NCI-H2196 (cell line): ENCODE measurements around the gene CTNNA2.

Experiments used
- DNase-seq: peaks from one replicate; lab custom pipeline; 2025; ENCODE audit not compliant: unreplicated experiment; lab: John Stamatoyannopoulos, UW

CTNNA2 gene

DNA sequence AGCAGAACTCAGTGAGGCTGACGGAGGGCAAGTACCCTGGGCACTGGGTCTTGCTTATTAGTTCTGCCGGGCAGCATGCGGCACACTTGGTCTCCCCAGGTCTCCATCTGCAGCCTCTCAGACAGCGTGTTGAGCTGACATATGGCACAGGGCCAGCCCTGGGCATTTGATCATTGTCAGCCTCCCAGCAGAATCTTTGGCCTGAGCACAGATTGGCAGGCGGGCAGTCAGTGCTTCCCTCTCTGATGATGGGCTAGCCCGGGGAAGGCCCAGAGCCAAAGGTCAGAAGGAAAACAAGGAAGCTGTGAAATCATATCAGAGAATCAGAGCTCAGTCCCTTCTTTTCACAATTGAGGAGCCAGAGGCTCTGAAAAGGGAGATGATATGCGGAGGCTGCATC lies 941.8 kb downstream of the CTNNA2 start:
- DNase-seq = no peak

DNA sequence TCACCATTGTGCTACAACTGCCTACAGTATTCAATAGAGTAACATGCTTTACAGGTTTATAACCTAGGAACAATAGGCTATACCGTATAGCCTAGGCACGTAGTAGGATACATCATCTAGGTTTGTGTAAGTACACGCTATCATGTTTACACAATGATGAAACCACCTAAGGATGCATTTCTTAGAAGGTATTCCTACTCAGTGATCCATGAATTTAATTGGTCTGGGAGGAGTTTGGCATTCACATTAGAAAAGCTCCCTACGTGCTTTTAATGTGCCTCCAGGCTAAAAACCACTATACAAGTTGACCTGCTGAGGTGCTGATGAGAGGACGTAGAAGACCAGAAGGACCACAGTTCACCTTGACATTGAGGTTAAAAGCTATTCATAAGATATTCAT lies 946.2 kb downstream of the CTNNA2 start:
- no peak for DNase-seq

DNA sequence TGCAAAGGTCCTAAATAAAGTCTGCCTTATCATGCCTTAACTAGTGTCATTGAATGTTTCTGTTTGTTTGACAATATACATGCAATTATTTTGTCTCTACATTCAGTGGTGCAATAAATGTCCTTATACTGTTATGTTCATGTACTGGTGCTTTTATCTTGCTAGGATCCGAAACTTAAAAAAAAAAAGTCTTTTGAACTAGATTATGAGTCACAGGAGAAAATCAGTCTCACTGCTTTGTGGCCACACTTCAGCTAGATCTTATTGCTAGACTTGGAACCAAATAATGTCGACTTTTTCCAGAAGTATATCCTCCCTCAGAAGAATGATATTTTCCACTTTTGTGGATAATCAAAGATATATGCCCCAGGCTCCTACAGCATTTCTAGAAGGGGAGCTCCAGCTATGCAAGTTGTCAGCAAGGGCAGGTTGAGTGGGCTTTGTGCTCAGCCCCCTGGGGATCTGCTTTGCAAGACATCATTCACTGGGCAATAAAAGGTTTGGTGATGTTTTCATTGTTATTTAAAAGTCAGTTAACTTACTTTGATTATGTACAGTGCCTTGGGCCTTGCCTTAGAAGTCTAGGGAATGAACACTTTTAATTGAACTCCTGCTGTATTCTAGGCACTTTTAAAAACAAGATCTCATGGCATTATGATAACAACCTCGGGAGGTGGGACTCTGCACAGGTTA lies 948.8 kb downstream of the CTNNA2 start:
- DNase-seq = no peak

DNA sequence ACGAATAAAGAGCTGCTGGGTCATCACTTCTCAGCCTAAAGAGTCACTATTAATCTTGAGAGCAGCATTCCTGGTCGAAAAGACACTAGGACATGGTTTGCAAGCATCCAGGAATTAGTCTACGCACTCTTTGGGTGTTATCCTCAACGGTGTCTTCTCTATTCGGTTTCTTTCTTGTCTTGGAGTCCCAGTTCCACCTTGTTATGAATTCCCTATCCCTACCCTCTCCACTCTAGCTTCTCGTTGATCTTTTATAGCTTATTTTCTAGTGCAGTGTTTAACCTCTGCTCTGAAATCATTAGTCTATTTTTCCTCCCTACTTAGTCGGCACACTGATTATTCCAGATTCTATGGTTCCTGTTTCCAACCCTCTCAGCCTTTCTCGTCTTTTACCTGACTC lies 949.8 kb downstream of the CTNNA2 start:
- DNase-seq = no peak

DNA sequence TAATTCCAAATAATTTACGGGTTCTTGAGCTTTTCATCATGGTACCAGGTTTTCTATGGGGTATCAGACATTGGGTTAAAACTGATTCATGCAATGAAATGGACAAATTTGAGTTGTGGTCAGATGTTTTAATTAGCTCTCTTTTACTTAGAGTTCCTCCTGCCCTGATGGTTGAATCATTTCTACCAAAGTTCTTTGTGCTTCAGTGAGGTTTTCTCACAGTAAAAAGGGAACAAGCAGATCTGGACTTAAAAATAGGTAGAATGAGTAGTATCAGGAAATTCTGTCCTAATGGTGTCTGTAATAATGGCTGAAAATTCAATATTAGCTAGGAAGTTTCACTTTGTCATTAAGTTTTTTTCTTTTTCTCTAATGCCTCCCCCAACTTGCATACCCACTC lies 951.4 kb downstream of the CTNNA2 start:
- DNase-seq = no peak

DNA sequence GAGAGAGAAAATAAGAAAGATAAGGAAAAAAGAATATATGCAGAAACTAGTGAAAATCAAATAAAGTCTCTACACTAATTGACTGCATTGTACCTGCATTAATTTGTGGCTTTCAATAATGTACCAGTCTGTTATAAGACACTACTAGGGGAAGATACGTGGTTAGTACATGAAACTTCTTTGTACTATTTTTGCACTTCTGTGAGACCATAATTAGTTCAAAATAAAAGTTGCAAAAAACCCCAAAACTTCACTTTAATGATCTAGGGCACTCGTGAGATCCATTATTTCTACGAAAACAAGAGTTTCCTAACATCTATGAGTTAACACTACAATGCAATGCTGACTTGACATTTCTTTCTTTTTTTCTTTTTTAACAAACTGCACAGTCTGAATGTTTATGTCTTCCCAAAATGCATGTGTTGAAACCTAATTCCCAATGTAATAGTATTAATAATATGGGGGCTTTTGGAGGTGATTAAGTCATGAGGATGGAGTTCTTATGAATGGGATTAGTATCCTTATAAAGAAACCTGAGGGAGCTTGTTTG lies 954.5 kb downstream of the CTNNA2 start:
- DNase-seq = no peak

DNA sequence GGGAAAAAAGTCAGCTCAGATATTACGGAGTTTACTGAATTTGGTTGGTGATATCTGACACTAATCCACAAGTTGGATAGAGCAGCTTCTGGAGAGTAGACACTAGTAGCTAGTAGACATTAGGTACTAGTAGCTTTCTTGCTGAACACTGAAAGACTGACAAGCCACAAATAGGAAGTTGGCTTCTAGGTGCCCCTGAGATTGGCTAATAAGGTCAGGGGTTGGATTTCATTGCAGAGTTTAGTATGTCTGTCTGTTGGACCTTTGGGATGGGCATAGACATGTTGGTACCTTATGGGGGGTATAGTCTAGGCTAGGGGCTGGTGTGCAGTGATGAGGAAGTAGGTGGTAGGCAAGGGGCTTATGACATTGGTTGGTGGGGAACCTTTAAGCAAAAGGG lies 956.6 kb downstream of the CTNNA2 start:
- DNase-seq = no peak

DNA sequence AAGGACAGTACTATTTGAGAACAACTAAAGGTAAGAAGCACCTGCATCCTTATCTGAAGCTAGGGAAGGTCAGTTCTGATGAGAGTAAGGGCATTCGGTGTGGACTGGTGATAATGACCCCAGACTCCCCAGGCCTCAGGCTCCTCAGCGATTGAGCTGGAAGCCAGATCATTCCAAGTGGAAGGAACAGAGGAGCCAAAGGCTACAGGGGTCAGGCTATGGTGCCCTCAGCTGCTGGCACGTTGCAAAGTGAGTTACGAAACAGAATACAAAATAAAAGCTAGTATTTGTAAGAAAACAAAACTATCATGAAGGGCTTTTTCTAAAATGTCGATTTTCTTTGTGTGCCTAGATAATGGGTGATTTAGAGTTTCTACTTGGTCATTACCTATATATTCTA lies 960.2 kb downstream of the CTNNA2 start:
- DNase-seq = no peak

DNA sequence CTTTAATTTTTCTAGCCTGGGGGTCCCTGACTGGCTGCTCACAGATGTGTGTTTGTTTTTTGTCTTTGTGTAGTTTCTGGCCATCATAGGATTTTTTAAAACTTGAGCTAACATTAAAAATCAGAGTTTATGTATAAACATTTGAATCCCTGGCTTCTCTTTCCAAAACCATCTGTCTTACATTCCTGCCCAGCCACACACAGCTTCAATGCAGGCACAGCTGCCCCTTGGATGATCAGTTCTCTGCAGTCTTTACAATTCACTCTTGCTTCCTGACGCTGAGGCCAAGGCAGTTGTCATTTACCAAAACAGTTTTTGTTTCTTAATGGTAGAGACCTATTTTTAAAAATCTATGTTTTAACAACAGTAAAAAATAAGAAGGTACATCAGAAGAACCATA lies 960.9 kb downstream of the CTNNA2 start:
- no peak for DNase-seq

DNA sequence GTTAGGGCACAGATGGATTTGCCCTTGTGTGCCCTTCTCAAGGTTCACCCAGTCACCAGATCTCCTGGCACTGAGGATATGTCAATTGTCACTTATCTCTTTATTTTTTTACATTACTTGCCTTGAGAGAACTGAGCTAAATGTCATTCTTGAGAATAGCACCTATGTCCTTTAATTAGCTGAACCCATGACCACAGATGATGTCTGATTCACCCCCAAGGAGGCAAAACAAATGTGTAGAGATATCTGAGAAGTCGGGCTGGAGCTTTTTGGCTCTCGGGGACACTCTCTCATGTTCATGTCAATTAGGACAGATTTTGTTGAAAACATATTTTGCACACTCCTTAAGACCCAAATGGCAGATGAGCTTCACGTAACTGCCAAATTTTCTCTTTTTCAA lies 963.1 kb downstream of the CTNNA2 start:
- DNase-seq = no peak

DNA sequence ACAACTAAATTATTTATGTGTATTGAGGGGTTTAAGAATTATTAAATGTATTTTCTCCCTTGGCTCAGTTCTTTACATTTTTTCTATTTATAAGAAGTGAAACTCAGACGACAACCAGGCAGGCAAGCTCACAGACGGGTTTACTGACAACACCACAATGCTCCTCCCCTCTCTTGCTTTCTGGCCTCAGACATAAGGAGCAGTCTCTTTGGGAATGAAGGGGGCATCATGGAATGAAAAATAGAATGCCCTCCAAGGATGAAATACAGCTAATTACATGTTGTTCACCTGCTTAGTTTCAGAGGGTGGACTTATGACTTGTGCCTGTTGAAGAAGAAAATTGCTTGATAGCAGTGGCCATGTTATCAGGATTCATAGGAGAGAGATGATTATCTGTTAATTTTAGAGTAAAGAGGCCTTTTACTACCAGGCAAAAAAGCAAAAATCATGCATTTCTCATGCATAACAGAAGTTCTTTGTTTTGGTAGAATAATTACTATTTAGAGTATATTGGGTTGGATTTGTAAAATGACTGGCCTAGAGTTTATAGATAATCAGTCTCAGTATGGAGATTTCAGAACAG lies 963.8 kb downstream of the CTNNA2 start:
- DNase-seq = no peak

DNA sequence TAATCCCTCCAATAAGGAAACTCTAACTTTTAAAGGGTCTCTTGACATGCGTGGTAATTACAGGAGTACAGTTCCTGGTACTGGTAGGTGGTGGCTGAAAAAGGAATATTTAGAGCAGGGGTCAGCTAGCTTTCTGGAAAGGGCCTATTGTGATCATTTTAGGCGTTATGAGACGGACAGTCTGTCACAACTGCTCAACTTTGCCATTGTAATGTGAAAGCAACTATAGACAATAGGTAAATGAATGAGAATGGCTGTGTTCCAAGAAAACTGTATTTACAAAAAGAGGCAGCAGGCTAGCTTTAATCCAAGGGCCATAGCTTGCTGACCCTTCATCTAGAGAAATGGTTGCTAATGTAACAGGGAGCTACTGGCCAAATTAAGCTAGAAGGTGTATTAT lies 969.4 kb downstream of the CTNNA2 start:
- DNase-seq = no peak

DNA sequence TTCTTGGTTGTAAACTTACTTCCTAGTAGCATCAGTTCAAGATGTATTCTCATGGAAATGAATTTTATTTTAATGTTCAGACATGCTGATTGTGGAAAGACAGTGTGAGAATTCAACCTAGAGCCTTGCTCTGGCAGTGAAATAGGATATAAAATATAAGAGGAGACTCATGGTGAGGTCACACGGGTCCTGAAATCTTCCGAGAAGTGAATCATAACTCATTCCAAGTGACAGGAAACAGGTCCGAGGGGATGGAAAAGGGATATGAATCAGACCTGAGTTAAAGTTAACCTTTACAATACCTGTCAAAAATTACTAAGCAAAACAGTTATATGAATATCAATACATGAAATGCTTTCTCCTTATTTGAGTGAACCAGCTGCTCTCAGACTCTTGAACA lies 976.9 kb downstream of the CTNNA2 start:
- DNase-seq = no peak

DNA sequence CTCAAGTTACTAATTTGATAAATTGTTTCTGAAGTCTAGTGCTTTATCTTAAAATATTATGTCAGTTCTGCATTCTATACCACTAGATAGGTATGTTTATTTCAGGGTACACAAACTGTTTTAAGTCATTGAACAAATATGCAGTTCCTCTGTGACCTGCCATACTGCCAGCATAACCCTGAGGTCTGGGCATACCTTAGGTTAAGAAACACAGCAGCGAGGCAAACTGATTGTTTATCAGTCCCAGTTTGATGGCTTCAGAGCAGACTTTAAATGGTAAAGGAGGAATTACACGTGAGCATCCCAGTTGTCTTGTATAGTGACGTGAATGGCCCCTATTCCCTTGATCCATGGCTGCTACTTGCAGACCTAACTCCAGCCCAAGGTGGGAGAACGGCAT lies 978.1 kb downstream of the CTNNA2 start:
- no peak for DNase-seq

DNA sequence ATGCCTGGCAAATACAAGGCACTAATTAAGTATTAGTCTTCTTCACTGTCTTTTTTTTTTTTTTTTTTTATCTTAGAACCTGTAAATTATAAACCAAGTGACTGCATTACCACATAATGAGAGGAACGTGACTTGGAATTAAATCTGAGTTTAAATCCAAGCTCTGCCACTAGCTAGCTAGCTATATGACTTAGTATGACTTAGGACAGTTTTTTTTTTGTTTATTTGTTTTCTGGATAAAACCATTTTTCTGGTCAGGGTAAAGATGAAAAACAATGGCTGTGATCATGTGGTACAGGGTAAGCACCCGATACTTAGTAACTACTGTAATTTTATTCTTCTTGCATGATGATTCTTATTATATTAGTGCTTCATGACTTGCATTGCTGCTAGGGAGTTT lies 983.5 kb downstream of the CTNNA2 start:
- no peak for DNase-seq

DNA sequence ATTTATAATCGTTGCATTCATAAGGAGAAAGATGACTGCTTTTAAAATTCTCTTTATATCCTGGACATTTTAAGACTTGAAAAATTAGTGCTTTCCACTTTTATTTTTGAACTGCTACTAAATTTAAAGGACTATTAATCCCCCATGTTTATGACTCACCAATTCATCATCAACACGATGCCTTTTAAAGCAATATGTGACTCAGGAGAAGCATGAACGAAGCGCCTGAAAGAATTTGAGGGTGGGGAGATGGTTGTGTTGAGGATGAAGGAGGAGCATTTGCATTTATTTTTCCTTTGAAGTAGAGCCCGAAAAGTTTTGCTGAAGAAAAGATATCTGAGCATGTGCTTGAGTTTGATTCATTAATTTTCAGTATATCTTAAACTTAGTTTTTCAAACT lies 983.9 kb downstream of the CTNNA2 start:
- no peak for DNase-seq

DNA sequence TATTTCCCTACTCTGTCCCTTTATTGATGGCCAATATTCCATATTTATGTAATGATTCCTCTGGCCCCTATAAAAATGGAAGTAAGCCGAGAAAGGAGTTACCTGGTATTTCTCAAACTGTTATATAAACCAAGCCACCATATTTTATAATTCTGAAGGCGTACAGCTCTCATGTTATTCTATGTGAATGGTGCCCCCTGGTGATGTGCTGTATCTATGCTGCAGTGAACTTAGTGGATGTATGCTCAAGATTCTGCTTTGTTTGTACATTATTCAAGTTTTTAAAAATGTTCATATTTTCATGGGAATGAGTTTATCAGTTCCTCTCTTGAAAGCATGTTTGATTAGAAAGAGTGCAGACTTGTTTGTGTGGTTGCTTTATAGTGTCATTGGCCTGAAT lies 986.2 kb downstream of the CTNNA2 start:
- DNase-seq = no peak

DNA sequence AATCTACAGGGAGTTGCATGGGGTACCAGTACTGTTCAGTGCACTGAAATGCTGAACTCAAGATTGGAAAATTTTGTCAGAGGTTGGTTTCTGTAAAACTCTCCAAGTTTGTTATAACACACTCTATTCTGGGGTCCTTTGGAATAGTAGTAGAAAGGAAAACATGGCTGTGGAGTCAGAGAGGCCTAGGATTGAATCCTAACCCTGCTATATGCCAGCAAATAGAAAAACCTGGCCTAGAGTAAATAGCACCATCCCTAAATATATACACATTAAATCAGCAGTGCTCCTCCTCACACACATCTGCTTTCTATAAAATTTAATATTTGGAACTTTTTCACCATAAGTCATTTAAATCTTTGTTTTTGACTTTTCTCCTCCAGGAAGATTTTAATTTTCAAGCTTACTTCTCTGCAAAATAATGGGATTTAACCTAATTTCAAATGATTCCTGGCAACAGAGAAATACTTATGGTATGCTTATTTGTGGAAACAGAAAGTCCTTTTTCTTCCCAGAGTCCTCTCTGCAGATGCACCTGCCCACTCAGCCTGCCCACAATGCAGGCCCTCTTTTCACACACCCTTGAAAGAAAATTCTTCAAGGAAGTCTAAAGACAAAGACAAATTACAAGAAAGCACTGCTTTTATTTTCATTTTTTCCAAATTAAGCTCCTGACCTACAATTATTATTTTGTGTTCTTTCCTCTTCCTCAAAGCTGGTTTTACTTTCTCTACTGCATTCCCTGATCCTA lies 989.2 kb downstream of the CTNNA2 start:
- no peak for DNase-seq

DNA sequence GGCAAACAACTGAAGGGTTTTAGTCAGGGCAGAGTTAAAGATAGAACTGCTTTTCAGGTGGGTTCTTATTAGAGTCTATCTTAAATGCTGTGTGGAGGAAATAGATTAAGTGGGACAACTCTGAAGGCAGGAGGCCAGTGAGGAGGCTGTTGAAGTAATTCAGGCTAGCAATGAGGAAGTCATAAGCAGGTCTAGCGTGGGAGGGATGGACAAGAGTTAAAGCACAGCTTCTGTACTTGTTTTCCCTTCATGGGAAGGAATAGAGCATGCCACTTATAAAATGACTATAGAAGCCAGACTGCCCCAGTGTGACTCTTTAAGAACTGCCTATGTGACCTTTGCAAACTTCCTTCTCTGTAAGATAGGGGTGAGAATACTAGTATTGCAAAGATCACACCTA lies 993.7 kb downstream of the CTNNA2 start:
- no peak for DNase-seq

DNA sequence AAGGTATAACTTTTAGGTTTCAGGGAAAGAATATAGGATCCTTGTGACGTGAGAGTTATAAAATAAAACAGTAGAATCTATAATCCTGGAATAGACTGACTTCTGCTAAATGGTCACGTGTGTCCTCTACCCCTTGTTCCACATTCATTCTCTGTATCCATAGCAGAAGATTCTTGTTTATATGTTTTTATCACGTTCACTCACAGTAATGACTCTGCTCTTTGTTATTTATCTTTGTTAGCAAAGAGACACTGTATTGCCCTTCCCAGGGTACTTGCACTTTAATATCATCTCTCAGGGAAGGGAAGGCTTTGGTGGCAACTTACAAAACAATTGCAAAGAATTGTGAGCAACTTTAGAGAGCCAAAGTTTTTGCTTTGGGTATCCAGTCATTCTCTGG lies 997.9 kb downstream of the CTNNA2 start:
- DNase-seq = no peak

DNA sequence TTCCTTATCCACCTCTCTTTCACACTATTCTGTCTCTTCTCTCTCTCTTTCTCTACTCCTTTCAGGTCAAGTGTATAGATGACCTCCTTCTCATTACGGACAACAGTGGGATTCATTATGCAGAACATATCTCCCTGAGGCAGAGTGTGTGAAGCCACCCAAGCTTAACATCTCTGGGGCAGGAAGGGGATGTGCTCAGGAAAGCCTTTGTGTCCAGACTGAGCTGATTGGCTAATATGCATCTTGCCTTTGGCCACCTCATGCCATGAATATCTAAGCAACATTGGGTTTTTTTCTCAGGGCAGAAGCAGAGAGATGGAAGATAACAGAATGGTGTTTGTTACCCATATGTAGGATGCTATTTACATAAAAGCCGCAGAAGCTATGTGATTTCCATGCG lies 1003.1 kb downstream of the CTNNA2 start:
- no peak for DNase-seq

DNA sequence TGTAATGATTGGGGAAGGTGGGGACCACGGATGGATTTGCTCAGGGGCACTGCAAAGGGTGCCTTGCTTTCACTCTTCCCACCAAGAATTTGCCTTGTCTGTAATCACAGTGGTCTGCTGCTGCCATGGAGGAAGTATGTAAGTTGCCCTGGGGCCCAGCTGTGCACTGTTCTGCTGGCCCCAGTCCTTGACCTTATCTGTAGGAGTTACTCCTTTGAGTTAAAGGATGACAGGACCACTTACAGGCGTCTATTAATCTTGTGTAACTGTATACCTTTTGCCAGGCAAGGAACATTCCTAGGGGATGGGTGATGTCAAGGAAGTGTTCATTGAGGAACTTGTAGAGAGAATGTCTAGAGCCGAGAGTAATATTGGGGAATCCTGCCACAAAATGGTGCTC lies 1004.5 kb downstream of the CTNNA2 start:
- DNase-seq = no peak
